Neuronal stem cell (in vitro differentiated cells): Measurements from ENCODE around the gene PLEKHB1.

Source experiments
- DNase-seq: peaks from one replicate; pipeline ENCODE4 v3.0.0-alpha.2; 2013; ENCODE audit warnings: low spot score
- H2AFZ ChIP-seq: one replicate; pipeline ENCODE4 v1.6.1; 2013; ENCODE audit warnings: mild to moderate bottlenecking, low read length, inconsistent platforms
- H2AK5ac ChIP-seq: 2 replicates; pipeline ENCODE4 v1.6.1; 2013; ENCODE audit warnings: low read depth, mild to moderate bottlenecking, inconsistent platforms, low read length, moderate library complexity, mixed read lengths
- H2BK120ac ChIP-seq: 2 replicates; pipeline ENCODE4 v1.6.1; 2013; ENCODE audit warnings: low read depth, mild to moderate bottlenecking, inconsistent platforms, low read length, moderate library complexity, mixed read lengths
- H2BK12ac ChIP-seq: one replicate; pipeline ENCODE4 v1.6.1; 2013; ENCODE audit warnings: low read length, inconsistent platforms
- H2BK15ac ChIP-seq: 2 replicates; pipeline ENCODE4 v1.6.1; 2013; ENCODE audit warnings: mild to moderate bottlenecking, low read length, inconsistent platforms, mixed read lengths
- H2BK5ac ChIP-seq: one replicate; pipeline ENCODE4 v1.6.1; 2013; ENCODE audit warnings: inconsistent platforms, mild to moderate bottlenecking, low read length, moderate library complexity
- H3K14ac ChIP-seq: one replicate; pipeline ENCODE4 v1.6.1; 2013; ENCODE audit warnings: low read length, inconsistent platforms
- H3K18ac ChIP-seq: 2 replicates; pipeline ENCODE4 v1.6.1; 2013; ENCODE audit warnings: low read length, inconsistent platforms
- H3K23ac ChIP-seq: 2 replicates; pipeline ENCODE4 v1.6.1; 2013; ENCODE audit warnings: low read depth, mild to moderate bottlenecking, mixed read lengths, low read length, inconsistent platforms; ENCODE audit not compliant: poor library complexity
- H3K27ac ChIP-seq: replicated peaks from 3 replicates; pipeline ENCODE4 v1.5.1; 2013; ENCODE audit warnings: low read length, inconsistent platforms
- H3K27me3 ChIP-seq, 3 experiments: 2 replicates each; pipeline ENCODE4 v1.6.1; 2013; ENCODE audit warnings: low read length in 3 of 3, mild to moderate bottlenecking in 2 of 3, inconsistent platforms in 1 of 3, low read depth in 1 of 3, mixed read lengths in 1 of 3, moderate library complexity in 1 of 3; ENCODE audit not compliant: control insufficient read depth in 3 of 3, insufficient read depth in 3 of 3
- H3K36me3 ChIP-seq, 2 donors: replicated peaks in 1 of 2; 2 replicates each; pipeline ENCODE4 v1.6.1; 2013; ENCODE audit warnings: low read length in 2 of 2; ENCODE audit not compliant: control insufficient read depth in 2 of 2, insufficient read depth in 2 of 2
- H3K4ac ChIP-seq: 2 replicates; pipeline ENCODE4 v1.6.1; 2013; ENCODE audit warnings: inconsistent platforms, mild to moderate bottlenecking, low read length, moderate library complexity
- H3K4me1 ChIP-seq, 2 donors: 1 replicate in 1 of 2; 2 replicates in 1 of 2; pipeline ENCODE4 v1.6.1; 2013; ENCODE audit warnings: low read length in 2 of 2, low read depth in 1 of 2; ENCODE audit not compliant: control insufficient read depth in 2 of 2, insufficient read depth in 1 of 2
- H3K4me2 ChIP-seq: one replicate; pipeline ENCODE4 v1.6.1; 2013; ENCODE audit warnings: mild to moderate bottlenecking, low read length, inconsistent platforms; ENCODE audit not compliant: insufficient read depth, poor library complexity, severe bottlenecking
- H3K4me3 ChIP-seq, 2 donors: 2 replicates each; pipeline ENCODE4 v1.5.1; 2013; ENCODE audit warnings: low read length in 2 of 2, mild to moderate bottlenecking in 2 of 2, inconsistent platforms in 1 of 2, moderate library complexity in 1 of 2
- H3K79me1 ChIP-seq: one replicate; pipeline ENCODE4 v1.6.1; 2013; ENCODE audit warnings: low read depth, mild to moderate bottlenecking, inconsistent platforms, low read length, moderate library complexity
- H3K9ac ChIP-seq: one replicate; pipeline ENCODE4 v1.6.1; 2013; ENCODE audit warnings: mild to moderate bottlenecking, low read depth, low read length, inconsistent platforms; ENCODE audit not compliant: poor library complexity
- H3K9me3 ChIP-seq, 2 donors: replicated peaks in 1 of 2; 2 replicates each; pipeline versions ENCODE3 to v1.6.1; 2013; ENCODE audit warnings: low read length in 2 of 2, mild to moderate bottlenecking in 2 of 2, inconsistent platforms in 1 of 2, low read depth in 1 of 2, mixed read lengths in 1 of 2, moderate library complexity in 1 of 2; ENCODE audit not compliant: control insufficient read depth in 2 of 2, insufficient read depth in 1 of 2
- H4K8ac ChIP-seq: one replicate; pipeline ENCODE4 v1.6.1; 2013; ENCODE audit warnings: low read depth, mild to moderate bottlenecking, inconsistent platforms, low read length, moderate library complexity
- H4K91ac ChIP-seq: one replicate; pipeline ENCODE4 v1.6.1; 2013; ENCODE audit warnings: low read length, low read depth, mild to moderate bottlenecking, inconsistent platforms; ENCODE audit not compliant: poor library complexity
- WGBS, 2 donors: extraction: QIAGEN DNeasy Blood & Tissue Kit; methylation state at CpG; one replicate each; pipeline ENCODE4 v1.1.7; 2013; ENCODE audit warnings: missing lambda C conversion rate in 2 of 2, mixed read lengths in 1 of 2; ENCODE audit not compliant: insufficient read length in 2 of 2, insufficient replicate concordance in 1 of 2; ENCODE audit errors: extremely low coverage in 2 of 2; 5-methylcytosine and 5-hydroxymethylcytosine counted together

Gene PLEKHB1

DNA sequence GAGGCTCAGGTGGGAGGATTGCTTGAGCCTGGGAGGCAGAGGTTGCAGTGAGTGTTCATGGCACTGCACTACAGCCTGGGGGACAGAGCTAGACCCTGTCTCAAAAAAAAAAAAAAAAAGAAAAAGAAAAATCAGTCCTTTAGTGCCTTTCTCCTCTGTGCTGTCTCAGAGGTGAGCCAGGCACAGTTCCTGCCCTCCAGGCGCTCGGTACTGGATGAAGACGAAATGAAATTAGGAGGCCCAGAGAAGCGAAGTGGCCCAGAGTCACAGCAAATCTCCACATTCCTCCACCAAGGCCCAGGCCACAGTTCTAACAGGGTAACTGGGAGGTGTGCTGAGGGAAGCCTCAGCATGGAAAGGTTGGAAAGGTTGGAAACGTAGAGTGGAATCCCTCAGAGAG lies 4.9 kb downstream of the PLEKHB1 start:
- peak overlapping the region; percentile 84 for H3K18ac ChIP-seq
- no peaks in the 10 kb centered on the region for H3K79me1 ChIP-seq
- peak overlapping the region; percentile 74 for H2AK5ac ChIP-seq
- H2BK5ac ChIP-seq: peak overlapping the region; percentile 89
- no peaks in the 10 kb centered on the region for H3K27me3 ChIP-seq
- H3K14ac ChIP-seq: no peak overlapping the region
- no peak overlapping the region for H3K9ac ChIP-seq
- no peak overlapping the region for H3K4me3 ChIP-seq
- peak overlapping the region; percentile 89 for H3K27ac ChIP-seq
- H3K4ac ChIP-seq: no peak overlapping the region
- no peak overlapping the region for H4K8ac ChIP-seq
- no peak overlapping the region for H2BK15ac ChIP-seq
- H3K4me1 ChIP-seq: peaks cover 55 to 59% of the 10 kb centered on the region in 2 donors
- DNase-seq: no peak
- peak overlapping the region; percentile 59 for H2BK12ac ChIP-seq
- no peak overlapping the region for H2AFZ ChIP-seq
- H3K23ac ChIP-seq: no peak overlapping the region
- no peak overlapping the region for H3K4me2 ChIP-seq
- no CpG with 5 or more reads among the region's 5 CpGs for WGBS, 2 donors
- peak overlapping the region; percentile 25 for H4K91ac ChIP-seq
- no peaks in the 10 kb centered on the region for H3K9me3 ChIP-seq
- H2BK120ac ChIP-seq: peak overlapping the region; percentile 65
- peaks cover 0 to 4% of the 10 kb centered on the region in 2 donors for H3K36me3 ChIP-seq

DNA sequence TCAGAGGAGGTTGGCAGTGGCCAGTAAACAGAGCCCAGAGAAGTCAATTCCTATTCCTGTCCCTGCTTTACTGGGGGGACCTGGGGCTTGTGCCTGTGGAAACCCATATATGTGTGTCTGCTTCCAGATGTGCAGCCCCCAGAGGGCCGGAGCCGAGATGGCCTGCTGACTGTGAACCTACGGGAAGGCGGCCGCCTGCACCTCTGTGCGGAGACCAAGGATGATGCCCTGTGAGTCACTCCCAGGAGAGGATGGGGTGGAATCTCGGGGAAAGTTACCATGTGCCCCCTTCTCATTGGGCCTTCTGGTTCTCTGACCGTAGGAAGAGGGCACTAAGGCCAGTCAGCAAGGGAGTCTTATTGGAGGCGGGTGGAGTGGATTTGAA lies 5.3 kb downstream of the PLEKHB1 start:
- Histone ChIP-seq H3K23ac (no peak overlapping the region), H3K18ac (peak overlapping the region; percentile 62), H3K4ac (peak overlapping the region; percentile 23), H2AFZ (no peak overlapping the region), H3K4me3 (no peak overlapping the region), H2BK15ac (peak overlapping the region; percentile 4), H2BK12ac (peak overlapping the region; percentile 5), H3K9me3 (no peaks in the 10 kb centered on the region), H3K4me1 (peaks cover 53 to 55% of the 10 kb centered on the region in 2 donors), H2AK5ac (peak overlapping the region; percentile 74), H3K27me3 (no peaks in the 10 kb centered on the region), H3K4me2 (no peak overlapping the region), H4K91ac (peak overlapping the region; percentile 25), H3K9ac (no peak overlapping the region), H2BK120ac (peak overlapping the region; percentile 84), H4K8ac (no peak overlapping the region), H3K27ac (peak overlapping the region; percentile 89), H3K36me3 (peaks cover 0 to 4% of the 10 kb centered on the region in 2 donors), H2BK5ac (peak overlapping the region; percentile 89), H3K14ac (no peak overlapping the region), H3K79me1 (no peaks in the 10 kb centered on the region)
- WGBS, 2 donors: no CpG with 5 or more reads among the region's 9 CpGs
- no peak for DNase-seq

DNA sequence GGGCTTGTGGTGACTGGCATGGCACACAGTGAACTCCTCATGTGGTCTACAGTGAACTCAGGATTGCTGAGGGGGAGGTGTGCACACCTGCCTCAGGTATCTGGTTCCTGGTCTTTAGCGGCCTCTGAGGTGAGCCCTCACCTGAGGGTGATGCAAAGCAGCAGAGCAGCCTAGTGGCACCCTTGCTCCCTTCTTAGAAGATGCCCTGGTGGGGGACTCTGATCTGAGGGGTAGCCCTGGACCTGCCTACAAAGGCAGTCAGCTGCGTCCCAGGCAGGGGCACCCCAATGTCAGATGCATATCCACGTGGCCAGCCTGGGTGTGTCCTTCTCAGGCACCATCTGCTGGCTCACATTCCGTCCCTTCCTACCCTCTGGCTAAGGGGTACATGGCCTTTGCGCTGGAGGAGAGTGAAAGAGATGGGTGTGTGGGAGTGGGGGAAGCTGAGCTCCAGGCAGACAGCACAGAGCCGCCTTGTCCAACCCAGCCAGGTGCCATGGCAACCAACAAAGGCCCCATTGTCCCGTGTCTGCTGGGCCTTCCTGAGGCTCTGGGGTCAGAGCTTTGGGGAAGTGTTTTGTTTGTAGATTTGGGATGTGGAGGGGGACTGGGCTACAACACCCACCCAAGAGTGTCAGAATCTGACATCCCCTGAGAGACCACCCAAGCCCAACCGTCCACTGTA lies 5.8 kb downstream of the PLEKHB1 start:
- Histone ChIP-seq H2AFZ (peak overlapping the region; percentile 31), H2BK5ac (peak overlapping the region; percentile 89), H3K14ac (peak overlapping the region; percentile 2), H3K36me3 (peaks cover 0 to 4% of the 10 kb centered on the region in 2 donors), H3K4me2 (peak overlapping the region; percentile 60), H2BK120ac (peak overlapping the region; percentile 84), H3K9me3 (no peaks in the 10 kb centered on the region), H3K79me1 (no peaks in the 10 kb centered on the region), H4K91ac (peak overlapping the region; percentile 25), H3K27me3 (no peaks in the 10 kb centered on the region), H3K4me1 (peaks cover 48 to 50% of the 10 kb centered on the region in 2 donors), H4K8ac (no peak overlapping the region), H3K23ac (no peak overlapping the region), H3K18ac (peak overlapping the region; percentile 62), H2BK12ac (peak overlapping the region; percentile 5), H3K4me3 (no peak overlapping the region), H2BK15ac (peak overlapping the region; percentile 4), H3K9ac (no peak overlapping the region), H3K4ac (peak overlapping the region; percentile 23), H2AK5ac (peak overlapping the region; percentile 74), H3K27ac (peak overlapping the region; percentile 89)
- WGBS, 2 donors: no CpG with 5 or more reads among the region's 8 CpGs
- DNase-seq: peak; percentile 84

DNA sequence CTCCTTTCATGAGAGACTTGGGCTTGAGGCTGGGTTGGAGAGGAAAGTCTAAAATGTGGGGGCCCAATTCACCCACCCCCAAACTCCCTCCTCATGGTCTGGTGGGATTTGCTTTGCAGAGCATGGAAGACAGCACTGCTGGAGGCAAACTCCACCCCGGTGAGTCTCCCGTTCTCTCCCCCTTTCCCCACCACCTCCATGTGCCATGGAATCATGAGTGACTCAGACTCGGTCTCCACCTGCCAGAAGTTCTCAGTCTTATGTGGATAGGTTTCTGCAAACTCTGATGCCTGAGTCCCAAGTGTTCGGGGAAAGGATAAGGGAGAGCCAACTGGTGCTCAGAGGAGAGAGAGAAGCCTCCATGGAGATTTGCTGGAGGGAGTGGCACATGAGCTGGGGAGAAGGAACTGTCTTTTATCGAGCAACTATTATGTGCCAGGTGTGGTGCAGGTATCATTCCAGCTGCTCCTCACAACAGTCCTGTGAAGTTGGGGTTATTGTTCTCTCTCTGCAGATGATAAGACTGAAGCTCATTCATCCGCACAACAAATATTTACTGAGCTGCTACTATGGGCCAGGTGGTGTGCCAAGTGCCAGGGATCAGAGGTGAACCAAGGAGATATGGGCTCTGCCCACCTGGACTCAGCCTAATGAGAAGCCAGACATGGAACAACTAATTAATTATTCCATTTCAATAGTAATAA lies 6.6 kb downstream of the PLEKHB1 start:
- Histone ChIP-seq H3K27ac (peak overlapping the region; percentile 72), H2BK5ac (peak overlapping the region; percentile 83), H2AK5ac (peak overlapping the region; percentile 35), H3K4me3 (no peak overlapping the region), H4K91ac (peak overlapping the region; percentile 47), H3K79me1 (no peaks in the 10 kb centered on the region), H3K23ac (no peak overlapping the region), H3K36me3 (peaks cover 0 to 4% of the 10 kb centered on the region in 2 donors), H2BK12ac (no peak overlapping the region), H3K9me3 (no peaks in the 10 kb centered on the region), H2BK120ac (no peak overlapping the region), H3K9ac (no peak overlapping the region), H3K27me3 (no peaks in the 10 kb centered on the region), H3K4ac (no peak overlapping the region), H3K18ac (peak overlapping the region; percentile 91), H2AFZ (peak overlapping the region; percentile 31), H3K4me2 (no peak overlapping the region), H3K4me1 (peaks cover 43 to 45% of the 10 kb centered on the region in 2 donors), H3K14ac (no peak overlapping the region), H4K8ac (no peak overlapping the region), H2BK15ac (peak overlapping the region; percentile 17)
- no CpG with 5 or more reads among the region's 6 CpGs for WGBS, 2 donors
- DNase-seq: no peak
